Prostate gland (tissue), 2 donors: ENCODE measurements around the gene VPS45. TPM values are rescaled to one million over a fixed set of nuclear protein-coding genes. Genes with fewer than 3 reads are reported as not detected.

Experiments
- DNase-seq: peaks from one replicate; pipeline ENCODE4 v3.0.0-alpha.2; 2019; ENCODE audit warnings: low spot score
- H3K27ac ChIP-seq, 2 donors: fragments of 200-600 bp; sonication (generic); 2 replicates each; pipeline ENCODE4 v1.5.1; 2017 to 2019
- H3K27me3 ChIP-seq: fragments of 200-600 bp; sonication (generic); replicated peaks from 2 replicates; pipeline ENCODE4 v1.5.1; 2019; ENCODE audit not compliant: insufficient read depth
- H3K36me3 ChIP-seq, 2 donors: fragments of 200-600 bp; sonication (generic); 1 replicate in 1 of 2; 2 replicates in 1 of 2; pipeline versions ENCODE4 v1.5.1 to v1.8.1; 2017 to 2019
- H3K4me1 ChIP-seq: fragments of 200-600 bp; sonication (generic); replicated peaks from 2 replicates; pipeline ENCODE4 v1.5.1; 2019
- H3K4me3 ChIP-seq, 2 donors: fragments of 200-600 bp; sonication (generic); 2 replicates each; pipeline ENCODE4 v1.5.1; 2017 to 2019
- H3K9me3 ChIP-seq: fragments of 200-600 bp; sonication (generic); 2 replicates; pipeline ENCODE4 v1.5.1; 2017
- CTCF ChIP-seq, 4 experiments: fragments of 200-600 bp in 2 of 4; fragments of 450-650 bp in 2 of 4; sonication (generic) in 2 of 4; IDR thresholded peaks; 1 replicate in 3 of 4; 2 replicates in 1 of 4; pipeline ENCODE4 v1.5.1; 2016 to 2019; ENCODE audit warnings: antibody characterized with exemption in 4 of 4, mild to moderate bottlenecking in 2 of 4, moderate library complexity in 2 of 4
- POLR2A ChIP-seq: fragments of 450-650 bp; IDR thresholded peaks from one replicate; pipeline ENCODE4 v1.6.1; 2016; ENCODE audit warnings: antibody characterized with exemption, mild to moderate bottlenecking
- POLR2AphosphoS5 ChIP-seq: sonication (generic); formaldehyde crosslinking; IDR thresholded peaks from one replicate; pipeline ENCODE4 v1.6.1; 2017; ENCODE audit warnings: antibody characterized with exemption
- WGBS: methylation state at CpG from one replicate; pipeline ENCODE4 v1.1.5; 2018; 5-methylcytosine and 5-hydroxymethylcytosine counted together
- intact Hi-C: fragments of 100-400 bp; cut with DNase I; formaldehyde crosslinking; loops from one replicate; pipeline ENCODE4 v1.14.2; 2022
- total RNA-seq, 2 donors: library from RNA; depleted of rRNA; stranded (reverse); fragments of >200 nt; gene quantifications; one replicate each; pipeline ENCODE4 v1.1.0, GENCODE V29; 2016

The VPS45 gene
- total RNA-seq, 2 donors from 2014 or later, result 29.6 to 33.3 TPM

GRCh38 chr1:150192012-150192411 lies 124.4 kb downstream of the VPS45 start:
- H3K9me3 ChIP-seq, result no peaks in the 10 kb centered on the region
- H3K36me3 ChIP-seq, result no peaks in the 10 kb centered on the region
- intact Hi-C loops, result no loop called here
- no peaks in the 10 kb centered on the region for H3K4me1 ChIP-seq
- H3K27me3 ChIP-seq, result no peaks in the 10 kb centered on the region
- no peak overlapping the region for H3K4me3 ChIP-seq
- TF ChIP-seq POLR2A, result no peak
- no peak for TF ChIP-seq CTCF (IDR thresholded peaks at IDR 0.05)
- no peak for TF ChIP-seq POLR2AphosphoS5
- 68% methylated on average over 2 of the region's 2 CpGs for WGBS
- DNase-seq, result no peak
- no peak overlapping the region for H3K27ac ChIP-seq

- no peak for TF ChIP-seq POLR2AphosphoS5
- TF ChIP-seq POLR2A, result no peak
- TF ChIP-seq CTCF (IDR thresholded peaks at IDR 0.05), result no peak
- DNase-seq, result no peak
- Histone ChIP-seq H3K27ac (no peak overlapping the region), H3K27me3 (no peaks in the 10 kb centered on the region), H3K4me1 (no peaks in the 10 kb centered on the region), H3K4me3 (no peak overlapping the region), H3K9me3 (no peaks in the 10 kb centered on the region), H3K36me3 (no peaks in the 10 kb centered on the region)
- intact Hi-C loops, result no loop called here
- 85% methylated on average over 4 of the region's 4 CpGs for WGBS
Measured at GRCh38 chr1:150194381-150195031, 126.9 kb downstream of the VPS45 start.

Other genes with a start within 250 kb of the VPS45 start
- gene BOLA1, start 168.2 kb upstream of the VPS45 start, total RNA-seq, result 10 to 100 TPM; 37.8 to 40.6 TPM
- gene SV2A, start 149.9 kb upstream of the VPS45 start, total RNA-seq, result 1 to 10 TPM; 2.1 to 3.4 TPM
- gene SF3B4, start 140.0 kb upstream of the VPS45 start, total RNA-seq, result 10 to 100 TPM; 15.0 to 22.1 TPM
- 10 to 100 TPM in 1 of 2 donors, 1 to 10 TPM in 1; 2.6 to 25.5 TPM for gene MTMR11, start 130.9 kb upstream of the VPS45 start, total RNA-seq
- 10 to 100 TPM; 13.5 to 27.3 TPM for gene OTUD7B, start 57.0 kb upstream of the VPS45 start, total RNA-seq
- gene PLEKHO1, start 82.1 kb downstream of the VPS45 start, total RNA-seq, result 10 to 100 TPM; 33.1 to 75.0 TPM
- gene ANP32E, start 168.3 kb downstream of the VPS45 start, total RNA-seq, result 10 to 100 TPM in 1 of 2 donors, 1 to 10 TPM in 1; 9.8 to 13.5 TPM
- gene CA14, start 190.0 kb downstream of the VPS45 start, total RNA-seq, result 1 to 10 TPM in 1 of 2 donors, under 1 TPM in 1; 0.36 to 3.3 TPM
- 100 to 1,000 TPM; 122 to 130 TPM for gene APH1A, start 201.2 kb downstream of the VPS45 start, total RNA-seq
- 1 to 10 TPM; 1.4 to 8.2 TPM for gene C1orf54, start 205.0 kb downstream of the VPS45 start, total RNA-seq
- 10 to 100 TPM in 1 of 2 donors, 1 to 10 TPM in 1; 6.9 to 10.1 TPM for gene CIART, start 214.8 kb downstream of the VPS45 start, total RNA-seq
- gene MRPS21, start 226.1 kb downstream of the VPS45 start, total RNA-seq, result 10 to 100 TPM; 40.1 to 49.0 TPM